ENCODE data around the gene BRD2.

Gene BRD2

GRCh38 chr6:32952817-32953739, 15.3 kb upstream of the BRD2 start, which contains the start of gene HLA-DMA:
Gene HLA-DMA, minus strand, starts transcription at chr6:32953097. Its CDS starts 61 bp downstream, at chr6:32953036.
- H3K27me3 ChIP-seq (ENCODE audit: insufficient read depth, low read length): no peaks in the 10 kb centered on the region
- peak within 1 kb of the TSS; percentile 42 for H3K4me3 ChIP-seq (ENCODE audit: low read length)
- H3K36me3 ChIP-seq (ENCODE audit: insufficient read depth, low read depth, low read length): no peaks in the 10 kb centered on the region
- no peaks in the 10 kb centered on the region for H3K9me3 ChIP-seq (ENCODE audit: insufficient read depth, low read depth, low read length)
- no peak within 1 kb of the TSS for H3K9ac ChIP-seq (ENCODE audit: low read depth, low read length)
- H3K4me1 ChIP-seq (ENCODE audit: insufficient read depth, low read length): no peaks in the 10 kb centered on the region
- H3K27ac ChIP-seq (ENCODE audit: low read length): no peak within 1 kb of the TSS

DNA sequence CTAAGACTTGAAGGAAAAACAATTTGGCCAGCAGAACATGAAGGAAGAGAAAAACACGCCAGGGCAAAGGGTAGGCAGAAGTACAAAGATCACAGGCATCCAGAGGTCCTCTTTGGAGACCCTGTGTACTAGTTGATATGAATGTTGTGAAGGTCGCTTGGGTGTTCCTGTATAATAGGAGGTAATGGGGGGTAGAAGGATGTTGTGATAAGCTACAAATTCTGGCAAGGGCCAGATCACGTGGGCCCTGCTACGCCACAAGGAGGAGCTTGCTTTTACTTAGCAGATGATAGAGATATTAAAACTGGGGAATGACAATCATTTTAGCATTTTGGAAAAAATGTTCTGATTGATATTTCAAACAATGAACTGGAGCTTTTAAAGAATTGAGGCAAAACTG, 14.6 kb upstream of the BRD2 start:
- Histone ChIP-seq H3K27ac (ENCODE audit: low read length) (no peak overlapping the region), H3K9ac (ENCODE audit: low read depth, low read length) (no peak overlapping the region), H3K9me3 (ENCODE audit: insufficient read depth, low read depth, low read length) (no peaks in the 10 kb centered on the region)

GRCh38 chr6:32954267-32954666, 14.1 kb upstream of the BRD2 start:
- Histone ChIP-seq H3K4me1 (ENCODE audit: insufficient read depth, low read length) (no peaks in the 10 kb centered on the region), H3K27ac (ENCODE audit: low read length) (no peak overlapping the region), H3K4me3 (ENCODE audit: low read length) (no peak overlapping the region), H3K36me3 (ENCODE audit: insufficient read depth, low read depth, low read length) (no peaks in the 10 kb centered on the region), H3K9ac (ENCODE audit: low read depth, low read length) (no peak overlapping the region), H3K27me3 (ENCODE audit: insufficient read depth, low read length) (no peaks in the 10 kb centered on the region), H3K9me3 (ENCODE audit: insufficient read depth, low read depth, low read length) (no peaks in the 10 kb centered on the region)

More for the DNA sequence above, 14.6 kb upstream of the BRD2 start:
- H3K27me3 ChIP-seq (ENCODE audit: insufficient read depth, low read length): no peaks in the 10 kb centered on the region
- H3K4me3 ChIP-seq (ENCODE audit: low read length): no peak overlapping the region
- no peaks in the 10 kb centered on the region for H3K36me3 ChIP-seq (ENCODE audit: insufficient read depth, low read depth, low read length)
- no peaks in the 10 kb centered on the region for H3K4me1 ChIP-seq (ENCODE audit: insufficient read depth, low read length)

DNA sequence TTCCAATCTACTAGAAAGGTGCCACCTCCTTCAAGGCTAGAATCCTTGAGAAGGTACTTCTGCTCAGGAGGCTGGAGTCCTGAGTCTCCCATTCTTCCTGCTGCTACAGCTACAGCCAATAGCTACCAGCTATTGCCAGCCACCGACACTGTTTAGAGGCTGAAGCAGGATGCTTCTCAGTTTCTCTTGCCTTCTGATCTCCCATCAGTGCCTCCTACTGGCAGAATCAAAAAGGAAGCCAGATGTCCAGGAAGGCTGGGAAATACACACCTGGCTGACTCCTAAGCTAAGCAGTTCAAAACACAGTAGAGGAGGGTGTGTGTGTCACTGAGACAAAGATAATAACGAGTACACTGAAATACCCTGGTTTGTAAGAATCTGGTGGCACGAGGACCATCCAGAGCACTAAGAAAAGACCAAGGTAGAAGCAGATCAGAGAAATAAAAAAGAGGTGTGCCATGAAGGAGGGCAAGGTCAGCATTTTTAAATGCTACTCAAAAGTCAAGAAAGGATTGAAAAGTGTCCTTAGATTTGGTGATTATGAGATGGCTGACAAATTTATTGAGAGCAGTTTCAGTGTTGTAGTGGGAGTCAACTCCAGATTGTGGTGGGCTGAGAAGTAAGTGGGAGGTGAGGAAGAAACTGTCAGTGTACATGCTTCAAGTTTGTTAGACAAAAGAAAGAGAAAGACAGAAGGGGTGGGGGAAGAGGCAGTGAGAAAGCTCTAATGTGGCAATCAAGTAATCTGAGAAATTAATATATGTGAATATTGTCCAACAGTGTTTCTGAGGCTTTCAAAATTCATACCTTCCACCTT, 13.2 kb upstream of the BRD2 start:
- Histone ChIP-seq H3K4me1 (ENCODE audit: insufficient read depth, low read length) (no peaks in the 10 kb centered on the region), H3K4me3 (ENCODE audit: low read length) (no peak overlapping the region), H3K9ac (ENCODE audit: low read depth, low read length) (no peak overlapping the region)

GRCh38 chr6:32956176-32956575, 12.2 kb upstream of the BRD2 start:
- no peaks in the 10 kb centered on the region for H3K36me3 ChIP-seq (ENCODE audit: insufficient read depth, low read depth, low read length)
- H3K4me1 ChIP-seq (ENCODE audit: insufficient read depth, low read length): no peaks in the 10 kb centered on the region
- no peak overlapping the region for H3K4me3 ChIP-seq (ENCODE audit: low read length)
- no peaks in the 10 kb centered on the region for H3K9me3 ChIP-seq (ENCODE audit: insufficient read depth, low read depth, low read length)
- H3K27me3 ChIP-seq (ENCODE audit: insufficient read depth, low read length): no peaks in the 10 kb centered on the region
- no peak overlapping the region for H3K27ac ChIP-seq (ENCODE audit: low read length)
- no peak overlapping the region for H3K9ac ChIP-seq (ENCODE audit: low read depth, low read length)

More for the DNA sequence above, 13.2 kb upstream of the BRD2 start:
- Histone ChIP-seq H3K36me3 (ENCODE audit: insufficient read depth, low read depth, low read length) (no peaks in the 10 kb centered on the region), H3K9me3 (ENCODE audit: insufficient read depth, low read depth, low read length) (no peaks in the 10 kb centered on the region), H3K27ac (ENCODE audit: low read length) (no peak overlapping the region), H3K27me3 (ENCODE audit: insufficient read depth, low read length) (no peaks in the 10 kb centered on the region)

DNA sequence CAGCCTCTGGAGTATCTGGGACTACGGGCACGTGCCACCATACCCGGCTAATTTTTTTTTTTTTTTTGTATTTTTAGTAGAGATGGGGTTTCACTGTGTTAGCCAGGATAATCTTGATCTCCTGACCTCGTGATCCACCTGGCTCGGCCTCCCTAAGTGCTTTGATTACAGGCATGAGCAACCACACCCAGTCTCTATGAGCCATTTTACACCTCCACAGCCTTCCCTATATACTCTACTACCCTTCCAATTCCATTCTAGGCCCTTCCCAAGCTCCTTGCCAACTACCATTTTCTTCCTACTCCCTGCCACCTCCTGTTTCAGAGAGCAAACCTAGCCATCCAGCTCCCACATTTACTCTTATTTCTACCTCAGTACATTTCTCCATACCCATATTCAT, 7.8 kb upstream of the BRD2 start:
- Histone ChIP-seq H3K27me3 (ENCODE audit: insufficient read depth, low read length) (no peaks in the 10 kb centered on the region), H3K4me1 (ENCODE audit: insufficient read depth, low read length) (no peaks in the 10 kb centered on the region), H3K9ac (ENCODE audit: low read depth, low read length) (no peak overlapping the region), H3K27ac (ENCODE audit: low read length) (no peak overlapping the region), H3K36me3 (ENCODE audit: insufficient read depth, low read depth, low read length) (no peaks in the 10 kb centered on the region), H3K4me3 (ENCODE audit: low read length) (no peak overlapping the region), H3K9me3 (ENCODE audit: insufficient read depth, low read depth, low read length) (no peaks in the 10 kb centered on the region)

- Histone ChIP-seq H3K4me1 (ENCODE audit: insufficient read depth, low read length) (peaks cover 8% of the 10 kb centered on the region), H3K36me3 (ENCODE audit: insufficient read depth, low read depth, low read length) (no peaks in the 10 kb centered on the region), H3K9ac (ENCODE audit: low read depth, low read length) (no peak overlapping the region), H3K27ac (ENCODE audit: low read length) (no peak overlapping the region), H3K4me3 (ENCODE audit: low read length) (no peak overlapping the region), H3K9me3 (ENCODE audit: insufficient read depth, low read depth, low read length) (no peaks in the 10 kb centered on the region), H3K27me3 (ENCODE audit: insufficient read depth, low read length) (no peaks in the 10 kb centered on the region)
These were observed 6.1 kb upstream of the BRD2 start for GRCh38 chr6:32962213-32962826.

- Histone ChIP-seq H3K27ac (ENCODE audit: low read length) (no peak overlapping the region), H3K9me3 (ENCODE audit: insufficient read depth, low read depth, low read length) (no peaks in the 10 kb centered on the region), H3K27me3 (ENCODE audit: insufficient read depth, low read length) (no peaks in the 10 kb centered on the region), H3K4me1 (ENCODE audit: insufficient read depth, low read length) (peaks cover 8% of the 10 kb centered on the region), H3K4me3 (ENCODE audit: low read length) (no peak overlapping the region), H3K36me3 (ENCODE audit: insufficient read depth, low read depth, low read length) (no peaks in the 10 kb centered on the region), H3K9ac (ENCODE audit: low read depth, low read length) (no peak overlapping the region)
These were observed 4.5 kb upstream of the BRD2 start for GRCh38 chr6:32963866-32964265.

GRCh38 chr6:32964776-32965175, 3.6 kb upstream of the BRD2 start:
- H3K4me3 ChIP-seq (ENCODE audit: low read length): no peak overlapping the region
- H3K36me3 ChIP-seq (ENCODE audit: insufficient read depth, low read depth, low read length): peaks cover 3% of the 10 kb centered on the region; the same call in 1 of the 2 replicates
- no peak overlapping the region for H3K9ac ChIP-seq (ENCODE audit: low read depth, low read length)
- no peak overlapping the region for H3K27ac ChIP-seq (ENCODE audit: low read length)
- no peaks in the 10 kb centered on the region for H3K27me3 ChIP-seq (ENCODE audit: insufficient read depth, low read length)
- H3K9me3 ChIP-seq (ENCODE audit: insufficient read depth, low read depth, low read length): no peaks in the 10 kb centered on the region
- peaks cover 8% of the 10 kb centered on the region for H3K4me1 ChIP-seq (ENCODE audit: insufficient read depth, low read length)

GRCh38 chr6:32967151-32968091, 973 bp upstream of the BRD2 start:
- H3K9ac ChIP-seq (ENCODE audit: low read depth, low read length): peak overlapping the region; percentile 99
- H3K4me1 ChIP-seq (ENCODE audit: insufficient read depth, low read length): peaks cover 8% of the 10 kb centered on the region
- H3K4me3 ChIP-seq (ENCODE audit: low read length): peak overlapping the region; percentile 85
- H3K27me3 ChIP-seq (ENCODE audit: insufficient read depth, low read length): no peaks in the 10 kb centered on the region
- H3K27ac ChIP-seq (ENCODE audit: low read length): peak overlapping the region; percentile 100
- no peaks in the 10 kb centered on the region for H3K9me3 ChIP-seq (ENCODE audit: insufficient read depth, low read depth, low read length)
- H3K36me3 ChIP-seq (ENCODE audit: insufficient read depth, low read depth, low read length): peaks cover 11% of the 10 kb centered on the region

Data from iPS-20b (cell line).